UCSD-AML1 (cell line): ENCODE results near the gene SNX5.

Experiments used
- DNase-seq: peaks from one replicate; lab custom pipeline; 2025; ENCODE audit not compliant: unreplicated experiment; lab: John Stamatoyannopoulos, UW

The SNX5 gene

GRCh38 chr20:17919149-17919548 is 49.4 kb downstream of the SNX5 start:
- no peak for DNase-seq

- DNase-seq = no peak
These were observed 50.6 kb downstream of the SNX5 start for GRCh38 chr20:17917832-17918618.

- no peak for DNase-seq
These were observed 52.1 kb downstream of the SNX5 start for GRCh38 chr20:17916433-17916891.

- no peak for DNase-seq
These were observed 53.6 kb downstream of the SNX5 start for GRCh38 chr20:17914957-17915356.

GRCh38 chr20:17912916-17913315 is 55.7 kb downstream of the SNX5 start:
- DNase-seq = no peak

- DNase-seq = no peak
These were observed 56.7 kb downstream of the SNX5 start for GRCh38 chr20:17911927-17912326.

GRCh38 chr20:17910828-17911294 is 57.7 kb downstream of the SNX5 start:
- no peak for DNase-seq

- DNase-seq = no peak
These were observed 58.7 kb downstream of the SNX5 start for GRCh38 chr20:17909869-17910321.

GRCh38 chr20:17905544-17905943 is 63.0 kb downstream of the SNX5 start:
- DNase-seq = no peak

- no peak for DNase-seq
These were observed 64.6 kb downstream of the SNX5 start for GRCh38 chr20:17904027-17904426.

- DNase-seq = no peak
These were observed 66.0 kb downstream of the SNX5 start for GRCh38 chr20:17902531-17903083.

- DNase-seq = no peak
These were observed 66.6 kb downstream of the SNX5 start for GRCh38 chr20:17901971-17902370.

GRCh38 chr20:17898548-17898994 is 70.0 kb downstream of the SNX5 start:
- DNase-seq = peak; percentile 44

GRCh38 chr20:17897566-17898307 is 70.9 kb downstream of the SNX5 start:
- DNase-seq = no peak

GRCh38 chr20:17896771-17897369 is 71.7 kb downstream of the SNX5 start:
- DNase-seq = no peak

- no peak for DNase-seq
These were observed 72.3 kb downstream of the SNX5 start for GRCh38 chr20:17896193-17896723.

GRCh38 chr20:17895641-17896171 is 72.9 kb downstream of the SNX5 start:
- DNase-seq = peak; percentile 30

GRCh38 chr20:17893445-17893844 is 75.1 kb downstream of the SNX5 start:
- DNase-seq = no peak

GRCh38 chr20:17892189-17892938 is 76.2 kb downstream of the SNX5 start:
- no peak for DNase-seq
